Astrocyte (in vitro differentiated cells and primary cell): ENCODE measurements around the gene HLA-DQA1. TPM values are rescaled to one million over a fixed set of nuclear protein-coding genes. Genes with fewer than 3 reads are reported as not detected.

ENCODE experiments used
- DNase-seq: peaks from one replicate; pipeline ENCODE4 v3.0.0-alpha.2; 2010; ENCODE audit warnings: low read depth
- FAIRE-seq: peaks from 2 replicates; lab custom pipeline; 2011; peaks lifted over from hg19 to GRCh38; lab: Jason Lieb, UNC
- H2AFZ ChIP-seq: 2 replicates; pipeline ENCODE4 v1.6.0; 2012; ENCODE audit warnings: low read depth, low read length, inconsistent platforms
- H3K27ac ChIP-seq: 2 replicates; pipeline ENCODE4 v1.5.1; 2011; ENCODE audit warnings: low read depth, low read length, inconsistent platforms
- H3K27me3 ChIP-seq: 2 replicates; pipeline ENCODE4 v1.6.0; 2011; ENCODE audit warnings: low read length, inconsistent platforms; ENCODE audit not compliant: insufficient read depth
- H3K36me3 ChIP-seq: 2 replicates; pipeline ENCODE4 v1.5.1; 2011; ENCODE audit warnings: low read length, inconsistent platforms; ENCODE audit not compliant: insufficient read depth
- H3K4me1 ChIP-seq: 2 replicates; pipeline ENCODE4 v1.5.1; 2011; ENCODE audit warnings: low read length, inconsistent platforms; ENCODE audit not compliant: insufficient read depth
- H3K4me2 ChIP-seq: 2 replicates; pipeline ENCODE4 v1.6.0; 2012; ENCODE audit warnings: low read length, inconsistent platforms
- H3K4me3 ChIP-seq: 2 replicates; pipeline ENCODE4 v1.5.1; 2011; ENCODE audit warnings: low read depth, mild to moderate bottlenecking, low read length, inconsistent platforms; ENCODE audit not compliant: insufficient read depth
- H3K79me2 ChIP-seq: 2 replicates; pipeline ENCODE4 v1.6.0; 2012; ENCODE audit warnings: mild to moderate bottlenecking, low read length, inconsistent platforms; ENCODE audit not compliant: insufficient read depth
- H3K9ac ChIP-seq: 2 replicates; pipeline ENCODE4 v1.6.0; 2012; ENCODE audit warnings: mild to moderate bottlenecking, low read length, inconsistent platforms
- H3K9me3 ChIP-seq: 2 replicates; pipeline ENCODE4 v1.5.1; 2012; ENCODE audit warnings: low read depth, mild to moderate bottlenecking, low read length, inconsistent platforms; ENCODE audit not compliant: insufficient read depth
- H4K20me1 ChIP-seq: 2 replicates; pipeline ENCODE4 v1.6.0; 2012; ENCODE audit warnings: low read length, inconsistent platforms; ENCODE audit not compliant: insufficient read depth
- H3K27ac Mint-ChIP-seq: one replicate; pipeline ENCODE4 v1.8.0; 2021; ENCODE audit warnings: mild to moderate bottlenecking, mixed read lengths; ENCODE audit not compliant: unreplicated experiment
- H3K27me3 Mint-ChIP-seq: one replicate; pipeline ENCODE4 v1.8.0; 2021; ENCODE audit warnings: low read depth, mixed read lengths; ENCODE audit not compliant: unreplicated experiment
- H3K36me3 Mint-ChIP-seq: one replicate; pipeline ENCODE4 v1.8.0; 2021; ENCODE audit warnings: low read depth, mixed read lengths; ENCODE audit not compliant: unreplicated experiment
- H3K4me1 Mint-ChIP-seq: one replicate; pipeline ENCODE4 v1.8.0; 2021; ENCODE audit warnings: low read depth, mixed read lengths; ENCODE audit not compliant: unreplicated experiment
- H3K4me3 Mint-ChIP-seq: one replicate; pipeline ENCODE4 v1.8.0; 2021; ENCODE audit warnings: mild to moderate bottlenecking, moderate library complexity, mixed read lengths; ENCODE audit not compliant: unreplicated experiment
- H3K9me3 Mint-ChIP-seq: one replicate; pipeline ENCODE4 v1.8.0; 2021; ENCODE audit warnings: mild to moderate bottlenecking, mixed read lengths; ENCODE audit not compliant: unreplicated experiment
- CTCF ChIP-seq: IDR thresholded peaks from 2 replicates; pipeline ENCODE4 v1.5.1; 2011; ENCODE audit warnings: low read depth, mild to moderate bottlenecking, inconsistent platforms, low read length, moderate library complexity; ENCODE audit not compliant: insufficient read depth
- EZH2 ChIP-seq: IDR thresholded peaks from 2 replicates; pipeline ENCODE4 v1.6.1; 2012; ENCODE audit warnings: mild to moderate bottlenecking, low read length, inconsistent platforms; ENCODE audit not compliant: insufficient read depth
- total RNA-seq: library from RNA; stranded (reverse); gene quantifications from 2 replicates; pipeline ENCODE4 v1.2.1, GENCODE V29; 2021

HLA-DQA1 gene
- total RNA-seq, 1 donor from 2014 or later: not detected

- Histone ChIP-seq H3K4me2 (no peak overlapping the region), H3K9ac (no peak overlapping the region), H3K27me3 (no peaks in the 10 kb centered on the region), H3K9me3 (no peaks in the 10 kb centered on the region), H3K27ac (no peak overlapping the region), H3K4me1 (no peaks in the 10 kb centered on the region), H4K20me1 (no peaks in the 10 kb centered on the region), H3K79me2 (no peaks in the 10 kb centered on the region), H2AFZ (no peak overlapping the region), H3K4me3 (no peak overlapping the region), H3K36me3 (no peaks in the 10 kb centered on the region)
- no peak overlapping the region for H3K27ac Mint-ChIP-seq
- H3K9me3 Mint-ChIP-seq: peaks cover 2% of the 10 kb centered on the region
- DNase-seq (no peak), FAIRE-seq (no peak)
- no peak for TF ChIP-seq CTCF
- no peak for TF ChIP-seq EZH2
- H3K4me1 Mint-ChIP-seq: peaks cover 2% of the 10 kb centered on the region
- peaks cover 4% of the 10 kb centered on the region for H3K36me3 Mint-ChIP-seq
- no peak overlapping the region for H3K4me3 Mint-ChIP-seq
- H3K27me3 Mint-ChIP-seq: peaks cover 3% of the 10 kb centered on the region
These were observed 34.8 kb upstream of the HLA-DQA1 start for GRCh38 chr6:32602383-32602782.

GRCh38 chr6:32603222-32603621 lies 34.0 kb upstream of the HLA-DQA1 start:
- H3K4me1 ChIP-seq: no peaks in the 10 kb centered on the region

More at GRCh38 chr6:32603222-32603621, 34.0 kb upstream of the HLA-DQA1 start:
- TF ChIP-seq EZH2 (no peak), CTCF (no peak)
- no peak overlapping the region for H3K4me3 Mint-ChIP-seq
- H3K27me3 Mint-ChIP-seq: peaks cover 5% of the 10 kb centered on the region
- Histone ChIP-seq H3K9me3 (no peaks in the 10 kb centered on the region), H3K36me3 (no peaks in the 10 kb centered on the region), H3K4me2 (no peak overlapping the region), H4K20me1 (no peaks in the 10 kb centered on the region), H2AFZ (no peak overlapping the region), H3K4me3 (no peak overlapping the region), H3K27me3 (no peaks in the 10 kb centered on the region), H3K27ac (no peak overlapping the region), H3K9ac (no peak overlapping the region), H3K79me2 (no peaks in the 10 kb centered on the region)
- peaks cover 2% of the 10 kb centered on the region for H3K4me1 Mint-ChIP-seq
- H3K27ac Mint-ChIP-seq: no peak overlapping the region
- H3K9me3 Mint-ChIP-seq: peaks cover 4% of the 10 kb centered on the region
- FAIRE-seq (no peak), DNase-seq (no peak)
- peaks cover 4% of the 10 kb centered on the region for H3K36me3 Mint-ChIP-seq
